Epithelial cell of esophagus (primary cell): ENCODE measurements around the gene DCXR.

Source experiments
- DNase-seq: peaks from one replicate; pipeline ENCODE4 v3.0.0; 2010; ENCODE audit warnings: low read depth
- H3K4me3 ChIP-seq: 2 replicates; pipeline ENCODE4 v1.5.1; 2011; ENCODE audit warnings: mild to moderate bottlenecking, low read length, control low read depth
- TF ChIP-seq, protein P1 (sequence below): IDR thresholded peaks from 2 replicates; pipeline ENCODE4 v1.5.1; 2011; ENCODE audit warnings: low read depth, mild to moderate bottlenecking, low read length, control low read depth, inconsistent platforms; ENCODE audit not compliant: insufficient read depth; ENCODE audit errors: missing control alignments

Gene DCXR

DNA sequence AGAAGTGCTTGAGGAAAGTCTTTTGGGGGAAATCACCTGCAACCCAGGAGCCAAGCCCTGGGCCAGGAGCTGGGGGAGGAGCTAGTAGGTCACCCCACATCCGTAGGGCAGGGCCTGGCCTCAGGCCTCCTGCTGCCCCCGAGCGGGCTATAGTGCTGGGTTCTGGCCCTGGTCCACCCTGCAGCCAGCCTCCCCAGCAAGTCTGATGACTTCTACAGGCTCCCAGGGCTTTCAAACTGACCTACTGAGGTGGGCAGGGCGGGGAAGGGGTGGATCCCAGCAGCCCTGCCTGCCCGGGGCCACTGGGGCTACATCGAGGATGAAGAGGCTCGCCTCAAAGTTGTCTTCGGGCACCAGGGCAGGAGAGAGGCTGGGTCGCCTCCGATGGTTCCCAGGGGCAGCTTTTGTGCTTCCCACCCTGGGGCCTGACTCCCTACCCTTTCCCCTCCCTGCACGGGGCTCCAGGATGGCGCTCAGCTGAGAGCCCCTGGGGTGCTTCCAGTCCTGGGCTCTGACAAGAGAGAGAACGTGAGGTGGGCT, 19.8 kb downstream of the DCXR start:
- no peak for DNase-seq
- H3K4me3 ChIP-seq, result no peak overlapping the region
- TF ChIP-seq, protein P1, sequence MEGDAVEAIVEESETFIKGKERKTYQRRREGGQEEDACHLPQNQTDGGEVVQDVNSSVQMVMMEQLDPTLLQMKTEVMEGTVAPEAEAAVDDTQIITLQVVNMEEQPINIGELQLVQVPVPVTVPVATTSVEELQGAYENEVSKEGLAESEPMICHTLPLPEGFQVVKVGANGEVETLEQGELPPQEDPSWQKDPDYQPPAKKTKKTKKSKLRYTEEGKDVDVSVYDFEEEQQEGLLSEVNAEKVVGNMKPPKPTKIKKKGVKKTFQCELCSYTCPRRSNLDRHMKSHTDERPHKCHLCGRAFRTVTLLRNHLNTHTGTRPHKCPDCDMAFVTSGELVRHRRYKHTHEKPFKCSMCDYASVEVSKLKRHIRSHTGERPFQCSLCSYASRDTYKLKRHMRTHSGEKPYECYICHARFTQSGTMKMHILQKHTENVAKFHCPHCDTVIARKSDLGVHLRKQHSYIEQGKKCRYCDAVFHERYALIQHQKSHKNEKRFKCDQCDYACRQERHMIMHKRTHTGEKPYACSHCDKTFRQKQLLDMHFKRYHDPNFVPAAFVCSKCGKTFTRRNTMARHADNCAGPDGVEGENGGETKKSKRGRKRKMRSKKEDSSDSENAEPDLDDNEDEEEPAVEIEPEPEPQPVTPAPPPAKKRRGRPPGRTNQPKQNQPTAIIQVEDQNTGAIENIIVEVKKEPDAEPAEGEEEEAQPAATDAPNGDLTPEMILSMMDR, result no peak

DNA sequence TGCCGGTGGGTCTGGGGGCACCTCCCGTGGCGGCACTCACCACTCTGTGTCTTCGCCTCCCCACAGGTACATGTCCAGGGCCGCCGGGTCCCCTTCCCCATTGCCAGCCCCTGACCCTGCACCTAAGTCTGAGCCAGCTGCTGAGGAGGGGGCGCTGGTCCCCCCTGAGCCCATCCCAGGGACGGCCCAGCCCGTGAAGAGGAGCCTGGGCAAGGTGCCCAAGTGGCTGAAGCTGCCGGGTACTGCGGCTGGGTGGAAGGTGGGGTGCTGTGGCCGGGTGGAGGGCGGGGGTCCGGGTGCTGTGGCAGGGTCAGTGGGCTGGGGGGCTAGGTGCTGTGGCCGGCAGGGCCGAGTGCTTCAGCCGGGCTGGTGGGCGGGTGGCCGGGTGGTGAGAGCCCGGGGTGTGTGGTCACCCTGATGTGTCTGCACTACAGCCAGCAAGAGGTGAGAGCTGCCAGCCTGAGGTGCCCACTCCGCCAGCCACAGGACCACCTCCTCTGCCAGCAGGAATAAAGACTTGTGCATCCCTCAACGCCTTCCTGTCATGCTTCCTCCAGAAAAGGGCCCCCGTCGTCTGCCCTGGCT, 20.5 kb downstream of the DCXR start:
- DNase-seq, result no peak
- TF ChIP-seq, protein P1, result no peak
- H3K4me3 ChIP-seq, result no peak overlapping the region

DNA sequence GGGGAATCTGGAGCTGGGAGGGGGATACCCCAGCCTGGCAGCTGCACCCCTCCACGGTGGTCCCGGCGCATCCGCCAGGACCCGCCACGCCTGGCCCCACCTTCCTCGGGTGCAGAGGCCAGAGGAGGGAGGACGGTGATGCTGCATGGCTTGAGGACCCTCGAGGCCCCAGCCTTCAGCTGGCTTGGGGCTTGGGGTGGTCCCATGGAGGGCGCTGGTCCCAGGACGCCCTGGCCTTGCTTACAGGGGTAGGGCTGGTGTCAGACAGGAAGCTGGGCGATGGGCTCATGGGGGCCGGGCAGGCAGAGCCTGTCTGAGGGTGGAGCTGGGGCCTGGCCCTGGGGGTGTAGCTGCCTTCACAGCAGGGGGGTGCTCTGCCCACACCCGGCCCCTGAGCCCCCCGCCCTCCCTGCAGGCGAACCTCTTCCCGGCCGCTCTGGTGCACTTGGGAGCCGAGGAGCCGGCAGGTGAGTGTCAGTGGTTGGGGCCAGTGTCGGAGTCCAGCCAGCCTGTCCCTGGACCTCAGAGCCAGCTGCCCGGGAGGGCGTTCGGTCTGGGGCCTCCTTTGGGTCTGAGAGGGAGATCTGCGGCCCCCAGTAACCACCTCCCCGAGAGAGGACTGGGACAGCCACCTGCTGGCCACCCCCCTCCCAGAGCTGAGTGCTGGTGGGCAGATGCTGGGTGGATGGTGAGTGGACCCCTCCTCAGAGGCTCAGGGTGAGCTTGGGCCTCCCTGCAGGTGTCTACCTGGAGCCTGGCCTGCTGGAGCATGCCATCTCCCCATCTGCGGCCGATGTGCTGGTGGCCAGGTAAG, 21.2 kb downstream of the DCXR start:
- no peak overlapping the region for H3K4me3 ChIP-seq
- TF ChIP-seq, protein P1, result no peak
- DNase-seq, result no peak

DNA sequence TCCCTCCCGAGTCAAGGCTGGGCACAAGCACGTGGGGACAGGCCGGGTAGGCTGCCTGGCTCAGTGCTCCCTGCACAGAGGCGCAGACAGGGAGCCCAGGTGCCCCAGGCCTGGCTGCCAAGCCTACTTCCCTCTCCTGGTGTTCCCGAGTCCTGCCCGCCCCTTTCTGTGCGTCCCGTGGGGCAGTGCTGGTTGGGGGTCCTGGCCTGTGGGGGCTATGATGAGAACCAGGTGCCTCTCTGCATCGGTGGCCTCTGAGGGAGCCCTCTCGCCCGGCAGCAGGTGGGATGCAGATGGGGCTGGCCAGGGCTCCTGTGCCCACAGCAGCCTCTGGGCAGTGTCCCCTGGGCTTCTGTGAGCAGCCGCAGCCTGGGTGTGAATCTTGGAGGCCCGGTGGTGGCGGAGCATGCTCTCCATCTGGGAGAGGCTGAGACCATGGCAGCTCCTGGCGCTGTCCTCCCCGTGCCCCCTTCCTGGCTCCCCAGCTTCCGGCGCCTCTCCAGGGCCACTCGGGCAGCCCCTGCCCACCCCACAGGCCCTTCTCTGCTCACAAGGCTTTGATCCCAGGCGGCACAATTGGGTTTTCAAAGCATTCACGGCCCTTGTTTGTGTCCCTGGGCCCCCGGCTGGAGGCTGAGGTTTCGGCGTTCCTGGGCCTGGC, 22.1 kb downstream of the DCXR start:
- no peak overlapping the region for H3K4me3 ChIP-seq
- no peak for DNase-seq
- TF ChIP-seq, protein P1, result no peak

DNA sequence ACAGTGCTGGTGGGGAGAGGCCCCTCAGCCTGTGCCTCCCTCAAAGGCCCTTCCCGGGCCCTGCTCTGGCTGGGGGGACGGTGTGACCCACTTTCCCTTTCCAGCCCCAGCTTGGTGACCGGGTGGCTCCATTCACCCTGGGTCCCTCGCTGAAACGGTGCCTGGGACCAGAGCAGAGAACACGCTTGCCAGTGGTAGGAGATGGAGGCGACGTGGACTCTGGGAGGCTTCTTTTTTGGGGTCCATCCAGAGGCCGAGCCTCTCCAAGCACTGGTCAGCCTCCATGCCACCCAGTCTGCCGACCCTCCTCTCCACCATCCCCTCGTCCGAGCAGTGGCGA, 22.6 kb downstream of the DCXR start:
- TF ChIP-seq, protein P1, result no peak
- no peak for DNase-seq

DNA sequence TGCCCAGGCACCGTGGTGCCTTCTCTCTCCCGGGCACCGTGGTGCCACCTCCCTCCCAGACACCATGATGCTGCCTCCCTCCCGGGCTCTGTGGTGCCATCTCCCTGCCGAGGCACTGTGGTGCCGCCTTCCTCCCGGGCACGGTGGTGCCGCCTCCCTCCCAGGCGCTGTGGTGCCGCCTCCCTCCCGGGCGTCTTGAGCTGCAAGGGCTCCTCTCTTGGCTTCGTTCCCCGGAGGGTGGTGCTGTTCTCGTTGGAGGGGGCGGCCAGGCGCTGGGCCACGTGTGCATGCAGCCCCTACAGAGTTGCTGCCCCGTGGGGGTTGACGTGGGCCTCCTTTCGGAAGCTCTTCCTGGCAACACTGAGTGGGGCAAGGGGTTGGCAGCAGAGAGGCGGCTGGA, 23.1 kb downstream of the DCXR start:
- TF ChIP-seq, protein P1, result peak; percentile 20
- no peak for DNase-seq

More for the DNA sequence above, 22.6 kb downstream of the DCXR start:
- H3K4me3 ChIP-seq, result no peak overlapping the region

More for the DNA sequence above, 23.1 kb downstream of the DCXR start:
- no peak overlapping the region for H3K4me3 ChIP-seq
